Activated CD4-positive, alpha-beta T cell treated with anti-CD3 and anti-CD28 coated beads, Interleukin-2, amount 10 ng/mL, durations not matched to agents 7 days and 5 days (primary cell): Measurements from ENCODE around the gene ABR. TPM values are rescaled to one million over a fixed set of nuclear protein-coding genes. Genes with fewer than 3 reads are reported as not detected.
"Not testable (repeated sequence)": the region's sequence is repeated elsewhere in the genome, so short reads cannot be mapped to it uniquely, and the experiment has no call there.

Experiments used
- CTCF ChIA-PET: fragments of 350-600 bp; sonication (Branson Sonifier 250); formaldehyde crosslinking; loops from one replicate; lab custom pipeline; 2021; ENCODE audit warnings: antibody characterized with exemption; lab: Charles Lee
- POLR2A ChIA-PET: fragments of 350-600 bp; sonication (Branson Sonifier 250); formaldehyde crosslinking; loops from one replicate; lab custom pipeline; 2021; ENCODE audit warnings: antibody characterized with exemption; lab: Charles Lee
- DNase-seq: peaks from one replicate; pipeline ENCODE4 v3.0.0-alpha.2; 2020
- H3K27ac Mint-ChIP-seq: one replicate; pipeline ENCODE4 v1.8.0; 2021; ENCODE audit warnings: mild to moderate bottlenecking, moderate library complexity, mixed read lengths
- H3K27me3 Mint-ChIP-seq: one replicate; pipeline ENCODE4 v1.8.0; 2021; ENCODE audit warnings: mixed read lengths
- H3K36me3 Mint-ChIP-seq: one replicate; pipeline ENCODE4 v1.8.0; 2021; ENCODE audit warnings: low read depth, mixed read lengths
- H3K4me1 Mint-ChIP-seq: one replicate; pipeline ENCODE4 v1.8.0; 2021; ENCODE audit warnings: mixed read lengths
- H3K4me3 Mint-ChIP-seq: one replicate; pipeline ENCODE4 v1.8.0; 2021; ENCODE audit warnings: mild to moderate bottlenecking, moderate library complexity, mixed read lengths
- H3K9me3 Mint-ChIP-seq: one replicate; pipeline ENCODE4 v1.8.0; 2021; ENCODE audit warnings: mixed read lengths
- total RNA-seq, 2 experiments: library from RNA; stranded (reverse); gene quantifications; one replicate each; pipeline ENCODE4 v1.2.3, GENCODE V29; 2021

The ABR gene
- total RNA-seq, 2 experiments from 2014 or later, result 145 to 163 TPM

DNA sequence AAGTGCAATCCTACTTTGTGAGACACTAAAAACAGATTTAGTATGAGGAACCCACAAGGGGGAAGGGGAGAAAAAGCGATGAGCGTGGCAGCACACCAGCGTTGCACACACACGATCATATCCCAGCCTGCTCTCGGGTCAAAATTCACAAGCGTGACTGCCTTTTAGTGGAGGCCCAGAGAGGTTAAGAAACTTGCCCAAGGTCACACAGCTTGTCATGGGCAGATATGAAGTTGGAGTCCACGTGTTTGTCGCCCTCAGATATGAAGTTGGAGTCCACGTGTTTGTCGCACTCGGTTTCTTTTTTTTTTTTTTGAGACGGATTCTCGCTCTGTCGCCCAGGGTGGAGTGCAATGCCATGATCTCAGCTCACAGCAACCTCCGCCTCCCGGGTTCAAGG is 124.5 kb downstream of the ABR start:
- Mint-ChIP-seq H3K9me3 (no peaks in the 10 kb centered on the region), H3K4me1 (no peaks in the 10 kb centered on the region), H3K4me3 (no peak overlapping the region), H3K27ac (no peak overlapping the region), H3K27me3 (no peaks in the 10 kb centered on the region), H3K36me3 (peaks cover 35% of the 10 kb centered on the region)
- CTCF ChIA-PET, result interaction anchor here (1.1 to 2.1 kb wide), 2 partner anchors 59 to 402 kb away, joined by 3 to 6 read pairs; partner anchors contain the start of gene TIMM22
- no peak for DNase-seq
- POLR2A ChIA-PET, result no interaction called here

DNA sequence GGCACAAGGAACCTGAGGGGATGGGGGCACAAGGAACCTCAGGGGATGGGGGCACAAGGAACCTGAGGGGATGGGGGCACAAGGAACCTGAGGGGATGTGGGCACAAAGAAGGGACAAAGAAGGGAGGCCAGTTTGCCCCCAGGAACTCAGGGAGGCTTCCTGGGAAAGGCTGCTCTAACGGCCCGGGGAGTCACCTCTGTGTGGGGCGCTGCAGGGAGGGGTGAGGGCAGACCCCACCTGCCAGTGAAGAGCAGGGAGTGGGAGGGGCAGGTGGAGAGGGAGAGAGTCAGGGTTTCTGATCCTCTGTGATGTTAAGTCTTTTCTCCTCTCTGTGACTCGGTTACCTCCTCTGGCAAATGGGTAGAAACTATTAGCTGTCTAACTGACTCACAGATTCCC is 125.1 kb downstream of the ABR start:
- H3K9me3 Mint-ChIP-seq, result no peaks in the 10 kb centered on the region
- POLR2A ChIA-PET, result no interaction called here
- H3K27ac Mint-ChIP-seq, result no peak overlapping the region

DNA sequence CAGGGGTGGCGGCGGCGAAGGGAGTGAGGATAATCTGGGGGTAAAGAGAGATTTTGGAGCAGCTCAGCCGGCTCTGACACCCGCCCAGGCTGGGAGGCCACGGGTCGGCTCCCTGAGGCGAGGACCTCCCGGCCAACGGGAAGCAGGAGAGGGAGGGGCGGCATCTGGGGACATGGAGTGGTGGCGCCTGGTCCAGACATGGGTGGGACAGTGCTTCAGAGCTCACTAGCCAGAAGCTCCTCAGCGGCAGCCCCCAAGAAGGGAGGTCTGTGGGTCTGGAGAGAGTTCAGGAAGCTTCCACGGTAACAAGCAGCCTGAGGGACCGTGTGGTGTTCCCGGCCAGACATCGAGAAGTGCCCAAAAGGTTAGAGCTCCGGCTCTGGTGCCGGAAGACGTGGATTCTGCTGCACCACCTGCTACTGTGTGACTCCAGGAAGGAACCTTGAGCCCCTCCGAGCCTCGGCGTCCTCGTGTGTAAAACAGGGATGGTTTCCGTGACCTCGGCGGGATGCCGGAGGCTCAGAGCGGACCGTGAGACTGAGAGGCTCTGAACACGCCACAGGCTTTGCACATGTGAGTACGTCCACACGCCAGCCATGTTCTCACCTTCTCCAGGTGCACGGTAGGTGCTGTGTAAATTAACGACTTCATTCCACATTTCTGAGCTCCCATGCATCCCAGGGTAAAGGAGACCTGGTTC is 126.0 kb downstream of the ABR start:
- Mint-ChIP-seq H3K27ac (no peak overlapping the region), H3K4me1 (no peaks in the 10 kb centered on the region), H3K4me3 (no peak overlapping the region), H3K36me3 (peaks cover 29% of the 10 kb centered on the region), H3K27me3 (no peaks in the 10 kb centered on the region), H3K9me3 (no peaks in the 10 kb centered on the region)
- CTCF ChIA-PET, result no interaction called here
- no peak for DNase-seq
- POLR2A ChIA-PET, result no interaction called here

More for the DNA sequence above, 125.1 kb downstream of the ABR start:
- CTCF ChIA-PET, result no interaction called here
- Mint-ChIP-seq H3K36me3 (peaks cover 35% of the 10 kb centered on the region), H3K4me3 (no peak overlapping the region), H3K27me3 (no peaks in the 10 kb centered on the region), H3K4me1 (no peaks in the 10 kb centered on the region)
- DNase-seq, result no peak

DNA sequence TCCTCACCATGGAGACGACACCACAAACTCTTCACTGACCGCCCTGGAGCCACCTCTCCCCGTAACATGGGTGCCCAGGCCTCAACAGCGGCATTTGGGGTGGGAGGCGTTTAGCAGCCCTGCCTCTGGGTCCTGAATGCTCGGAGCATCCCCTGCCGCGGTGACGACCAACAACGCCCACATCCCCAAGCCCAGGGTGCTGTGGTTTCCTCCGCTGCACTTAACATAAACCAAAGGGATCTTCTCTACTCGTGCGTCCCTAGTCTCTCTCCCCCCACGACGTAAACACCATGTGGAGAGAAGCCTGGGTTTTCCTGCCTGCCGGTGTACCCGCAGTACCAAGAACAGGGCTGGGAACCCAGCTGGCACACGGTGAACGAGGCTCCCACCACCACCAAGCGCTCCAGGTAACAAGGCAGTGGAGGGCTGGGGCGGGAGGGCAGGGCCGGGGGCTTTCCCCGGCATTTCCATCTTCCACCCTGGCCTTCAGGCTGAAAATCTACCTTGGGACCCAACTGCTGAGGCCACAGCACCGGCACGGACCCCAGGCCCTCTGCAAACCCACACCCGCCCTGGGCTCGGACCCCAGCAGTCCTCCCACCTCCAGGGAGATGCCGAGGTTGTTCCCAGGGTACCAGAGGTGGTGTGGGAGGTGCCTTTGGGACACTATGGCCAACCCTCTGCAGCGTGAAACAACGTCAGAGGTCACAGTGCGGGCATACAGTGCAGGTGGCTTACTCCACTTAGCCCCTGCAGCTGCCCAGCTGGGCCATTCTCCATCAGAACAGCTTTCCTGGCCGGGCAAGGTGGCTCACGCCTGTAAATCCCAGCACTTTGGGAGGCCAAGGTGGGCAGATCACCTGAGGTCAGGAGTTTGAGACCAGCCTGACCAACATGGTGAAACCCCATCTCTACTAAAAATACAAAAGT is 128.5 kb downstream of the ABR start:
- Mint-ChIP-seq H3K9me3 (no peaks in the 10 kb centered on the region), H3K36me3 (peaks cover 12% of the 10 kb centered on the region), H3K27ac (no peak overlapping the region), H3K4me3 (no peak overlapping the region), H3K27me3 (no peaks in the 10 kb centered on the region), H3K4me1 (no peaks in the 10 kb centered on the region)
- ChIA-PET CTCF (interaction anchor here (0.8 kb wide), 1 partner anchor 126 kb away, joined by 4 read pairs; no protein-coding TSS in a partner anchor), POLR2A (no interaction called here)
- no peak for DNase-seq

DNA sequence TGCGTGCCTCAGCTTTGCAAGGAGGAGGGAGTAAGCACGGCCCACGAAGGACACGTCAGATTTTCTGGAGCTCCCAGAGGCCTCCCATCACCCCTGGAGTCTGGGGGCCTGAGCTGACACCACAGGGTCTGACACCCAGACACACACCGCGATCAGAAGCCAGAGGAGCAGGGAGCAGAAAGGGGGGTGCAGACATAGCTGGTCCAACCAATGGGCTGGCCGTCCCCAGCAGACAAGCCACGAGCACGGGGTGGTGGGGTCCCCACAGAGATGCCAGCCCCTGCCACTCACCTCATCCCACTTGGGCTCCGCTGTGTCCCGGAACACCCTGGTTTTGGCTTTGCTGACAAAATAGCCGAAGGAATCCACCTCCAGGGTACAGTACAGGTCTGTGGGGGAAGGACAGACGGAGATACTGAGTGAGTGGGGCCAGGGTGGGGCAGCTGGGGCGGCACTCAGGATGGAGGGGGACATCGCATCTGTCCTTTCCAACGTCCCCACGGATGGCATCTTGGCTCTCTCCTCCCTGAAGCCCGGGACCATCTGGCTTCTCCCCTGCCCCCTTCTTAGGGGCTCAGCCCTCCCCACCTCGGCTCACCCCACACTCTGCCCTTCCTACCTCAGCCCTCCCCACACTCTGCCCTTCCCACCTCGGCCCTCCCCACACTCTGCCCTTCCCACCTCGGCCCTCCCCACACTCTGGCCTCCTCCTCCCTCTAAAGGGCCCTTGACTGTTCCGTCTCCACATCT is 129.4 kb downstream of the ABR start:
- Mint-ChIP-seq H3K27me3 (no peaks in the 10 kb centered on the region), H3K27ac (no peak overlapping the region)

DNA sequence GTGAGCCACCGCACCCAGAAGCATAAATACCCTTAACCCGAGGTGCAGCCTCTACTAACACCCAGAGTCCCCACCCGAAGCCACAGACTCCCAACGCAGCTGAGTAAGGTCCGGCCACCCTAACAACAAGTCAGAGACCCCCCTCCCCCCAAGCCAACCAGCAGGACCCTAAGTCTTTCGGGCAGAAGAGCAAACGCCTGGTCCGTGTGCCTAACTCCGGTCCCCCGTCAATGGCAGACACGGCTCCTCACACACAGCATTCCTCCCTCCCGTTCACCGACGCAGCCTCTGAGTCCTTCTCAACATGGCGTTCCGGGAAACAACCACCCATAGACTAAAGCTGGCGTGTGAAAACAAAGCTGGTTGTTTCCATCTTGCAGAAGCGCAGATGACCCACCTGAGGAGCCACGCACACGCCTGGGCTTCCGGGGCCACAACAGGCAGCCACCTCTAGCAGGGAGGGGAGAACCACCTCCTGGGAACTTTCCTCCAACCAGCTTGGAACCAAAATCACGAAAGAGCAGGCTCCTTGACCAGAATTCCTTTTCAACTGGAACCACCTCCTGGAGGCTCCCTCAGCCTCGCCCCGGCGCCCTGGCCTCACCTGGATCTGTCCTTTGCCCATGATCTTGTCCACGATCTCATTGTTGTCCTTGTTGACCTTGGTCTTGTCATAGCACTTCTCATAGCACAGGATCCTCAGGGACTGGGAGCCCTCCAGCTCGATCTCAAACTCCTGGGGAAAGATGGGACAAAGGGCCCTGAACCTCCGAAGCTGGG is 130.1 kb downstream of the ABR start:
- Mint-ChIP-seq H3K4me3 (no peak overlapping the region), H3K4me1 (no peaks in the 10 kb centered on the region), H3K27ac (no peak overlapping the region), H3K27me3 (no peaks in the 10 kb centered on the region), H3K36me3 (peaks cover 14% of the 10 kb centered on the region), H3K9me3 (no peaks in the 10 kb centered on the region)
- POLR2A ChIA-PET, result no interaction called here
- DNase-seq, result no peak
- CTCF ChIA-PET, result interaction anchor here (1.0 to 1.7 kb wide), 2 partner anchors 22 to 298 kb away, joined by 3 read pairs; no protein-coding TSS in a partner anchor

More for the DNA sequence above, 129.4 kb downstream of the ABR start:
- H3K4me3 Mint-ChIP-seq, result no peak overlapping the region
- no peaks in the 10 kb centered on the region for H3K9me3 Mint-ChIP-seq
- CTCF ChIA-PET, result interaction anchor here (1.0 kb wide), 1 partner anchor 21 kb away, joined by 3 read pairs; no protein-coding TSS in a partner anchor
- DNase-seq, result no peak
- POLR2A ChIA-PET, result no interaction called here
- no peaks in the 10 kb centered on the region for H3K4me1 Mint-ChIP-seq
- peaks cover 12% of the 10 kb centered on the region for H3K36me3 Mint-ChIP-seq

DNA sequence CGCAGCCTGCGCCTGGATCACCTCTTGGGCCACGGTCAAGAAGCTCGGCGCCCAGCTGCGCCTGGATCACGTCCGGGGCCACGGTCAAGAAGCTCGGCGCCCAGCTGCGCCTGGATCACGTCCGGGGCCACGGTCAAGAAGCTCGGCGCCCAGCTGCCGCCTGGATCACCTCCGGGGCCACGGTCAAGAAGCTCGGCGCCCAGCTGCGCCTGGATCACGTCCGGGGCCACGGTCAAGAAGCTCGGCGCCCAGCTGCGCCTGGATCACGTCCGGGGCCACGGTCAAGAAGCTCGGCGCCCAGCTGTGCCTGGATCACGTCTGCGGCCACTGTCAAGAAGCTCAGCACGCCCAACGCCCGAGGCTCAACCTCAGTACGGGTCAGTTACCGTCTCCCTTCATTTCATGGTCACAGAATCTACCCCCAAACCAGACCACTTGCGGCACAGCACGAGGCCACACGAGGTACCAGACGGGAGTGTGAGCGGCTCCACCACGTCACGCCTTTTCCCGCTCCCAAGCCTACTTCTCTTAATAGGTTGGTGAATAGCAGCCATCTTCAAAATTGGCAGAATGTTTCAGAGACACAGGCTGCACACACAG is 131.2 kb downstream of the ABR start:
- H3K4me1 Mint-ChIP-seq, H3K27me3 Mint-ChIP-seq, H3K9me3 Mint-ChIP-seq, POLR2A ChIA-PET, H3K4me3 Mint-ChIP-seq, DNase-seq, H3K27ac Mint-ChIP-seq: not testable (repeated sequence)
- H3K36me3 Mint-ChIP-seq, result peaks cover 15% of the 10 kb centered on the region
- CTCF ChIA-PET, result interaction anchor here (1.7 kb wide), 1 partner anchor 297 kb away, joined by 3 read pairs; no protein-coding TSS in a partner anchor

DNA sequence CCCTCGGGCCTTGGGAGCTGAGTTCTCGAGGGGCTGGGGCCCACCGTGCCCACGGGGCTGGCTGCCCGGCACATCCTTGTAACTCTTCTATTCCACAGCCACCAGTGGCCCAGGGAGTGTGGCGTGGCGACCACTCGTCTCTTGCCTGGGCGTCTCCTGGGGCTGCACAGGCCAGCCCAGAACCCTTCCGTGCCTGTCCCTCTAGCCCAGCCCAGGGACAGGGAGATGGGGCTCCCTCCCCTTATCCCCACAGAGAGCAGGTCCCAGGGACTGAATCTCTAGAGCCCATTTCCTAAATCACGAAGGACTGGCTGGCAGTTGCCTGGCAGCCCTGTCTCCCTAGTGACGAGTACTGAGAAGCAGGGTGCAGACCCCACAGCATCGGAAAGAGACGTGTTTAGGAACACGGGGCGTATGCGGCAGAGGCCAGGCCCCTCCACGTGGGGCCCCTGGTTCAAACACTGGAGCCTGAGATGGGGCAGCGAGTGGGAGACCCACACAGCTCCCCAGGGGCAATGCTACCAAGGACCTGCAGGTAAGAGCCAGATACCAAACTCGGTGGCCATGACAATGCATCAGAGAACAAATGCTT is 131.8 kb downstream of the ABR start:
- Mint-ChIP-seq H3K4me1 (no peaks in the 10 kb centered on the region), H3K27me3 (no peaks in the 10 kb centered on the region), H3K9me3 (no peaks in the 10 kb centered on the region), H3K4me3 (no peak overlapping the region), H3K27ac (no peak overlapping the region), H3K36me3 (peaks cover 13% of the 10 kb centered on the region)
- ChIA-PET CTCF (interaction anchor here (0.5 to 1.7 kb wide), 2 partner anchors 146 to 297 kb away, joined by 3 to 4 read pairs; no protein-coding TSS in a partner anchor), POLR2A (no interaction called here)
- no peak for DNase-seq

DNA sequence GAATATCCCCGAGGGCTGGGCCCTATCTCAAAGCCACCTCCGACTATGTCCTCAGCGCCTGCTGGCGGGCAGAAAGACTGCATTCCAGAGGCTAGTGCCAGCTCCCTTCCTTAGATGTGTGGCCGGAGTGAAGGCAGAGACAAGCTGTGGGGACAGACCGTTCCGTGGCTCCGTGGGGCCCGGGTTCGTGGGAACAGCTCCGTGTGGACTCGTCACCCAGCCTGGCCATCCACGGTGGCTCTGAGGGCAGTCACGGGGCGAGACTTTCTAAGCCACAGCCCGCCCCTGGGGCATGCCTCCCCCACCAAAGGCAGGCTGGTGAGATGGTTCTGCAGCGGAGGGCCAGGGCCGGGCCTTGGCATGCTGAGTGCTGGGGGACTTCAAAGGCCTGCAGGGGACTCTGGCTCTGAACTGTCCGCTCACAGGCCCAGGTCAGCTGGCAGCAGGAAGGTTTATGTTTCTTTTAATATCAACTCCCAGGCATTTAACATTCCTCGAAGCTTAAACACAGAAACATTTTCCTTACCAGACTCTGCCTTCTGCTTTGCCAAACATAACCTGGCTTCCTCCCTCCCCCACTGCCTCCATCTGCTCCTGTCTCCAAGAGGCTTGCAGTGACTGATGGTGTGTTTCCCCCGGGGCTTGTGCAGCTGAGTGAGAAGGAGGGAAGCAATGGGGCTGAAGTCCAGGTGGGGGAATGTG is 132.5 kb downstream of the ABR start:
- Mint-ChIP-seq H3K4me1 (no peaks in the 10 kb centered on the region), H3K27me3 (no peaks in the 10 kb centered on the region), H3K36me3 (peaks cover 19% of the 10 kb centered on the region), H3K9me3 (no peaks in the 10 kb centered on the region), H3K27ac (no peak overlapping the region), H3K4me3 (no peak overlapping the region)
- ChIA-PET CTCF (interaction anchor here (1.7 kb wide), 1 partner anchor 296 kb away, joined by 3 read pairs; no protein-coding TSS in a partner anchor), POLR2A (no interaction called here)
- no peak for DNase-seq

DNA sequence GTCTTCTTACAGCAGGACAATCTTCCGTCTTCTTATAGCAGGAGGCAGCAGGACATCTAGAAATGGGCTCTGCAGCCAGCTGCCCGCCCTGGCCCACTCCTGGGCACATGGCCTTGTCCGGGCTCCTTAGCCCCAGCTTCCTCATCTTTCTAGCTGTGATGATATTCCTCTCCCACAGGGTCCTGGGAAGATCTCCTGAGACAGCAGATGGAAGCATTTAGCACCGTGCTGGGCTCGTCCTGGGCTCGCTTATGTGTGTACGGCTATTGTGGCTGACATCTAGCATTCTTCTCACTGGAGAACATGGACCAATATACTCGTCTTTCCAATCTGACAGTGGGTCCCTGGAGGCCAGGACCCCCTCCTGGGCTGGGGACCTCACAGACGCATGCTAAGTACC is 134.3 kb downstream of the ABR start:
- no peaks in the 10 kb centered on the region for H3K4me1 Mint-ChIP-seq
- H3K9me3 Mint-ChIP-seq, result no peaks in the 10 kb centered on the region
- peaks cover 26% of the 10 kb centered on the region for H3K36me3 Mint-ChIP-seq
- CTCF ChIA-PET, result interaction anchor here (0.7 kb wide), 1 partner anchor 8 kb away, joined by 3 read pairs; no protein-coding TSS in a partner anchor
- H3K27me3 Mint-ChIP-seq, result no peaks in the 10 kb centered on the region
- no peak overlapping the region for H3K4me3 Mint-ChIP-seq
- POLR2A ChIA-PET, result no interaction called here
- H3K27ac Mint-ChIP-seq, result no peak overlapping the region
- DNase-seq, result no peak
